K562 (cell line): ENCODE data around the gene TWSG1. TPM values are rescaled to one million over a fixed set of nuclear protein-coding genes. Genes with fewer than 3 reads are reported as not detected.

ENCODE experiments used
- ATAC-seq: fragments of 200-7000 bp; cut with Tn5 transposase; 3 replicates; pipeline ENCODE4 v1.9.1; 2020; ENCODE audit warnings: moderate library complexity
- BruUV-seq: library from RNA; stranded (reverse); fragments of 400-500 nt; replicated peaks from 2 replicates; lab custom pipeline; 2021; lab: Mats Ljungman, UMichigan
- CTCF ChIA-PET: fragments of 300-600 bp; formaldehyde crosslinking; extraction: SDS; loops from one replicate; lab custom pipeline; 2021; ENCODE audit warnings: low intra/inter-chr PET ratio; lab: Yijun Ruan, JAX
- POLR2A ChIA-PET: fragments of 300-600, 350-650 bp; sonication (Branson Sonifier 250); formaldehyde crosslinking; extraction: SDS; loops from one replicate; lab custom pipeline; 2021; ENCODE audit warnings: antibody characterized with exemption, inconsistent platforms; lab: Yijun Ruan, JAX
- DNase-seq, 4 experiments: peaks; one replicate each; pipeline versions ENCODE4 v3.0.0 to v3.0.0-alpha.2; 2011 to 2018; ENCODE audit warnings: low spot score in 3 of 4, mixed read lengths in 3 of 4; ENCODE audit errors: extremely low read depth in 1 of 4
- FAIRE-seq: peaks from 2 replicates; lab custom pipeline; 2011; peaks lifted over from hg19 to GRCh38; lab: Jason Lieb, UNC
- H2AFZ ChIP-seq: 2 replicates; pipeline ENCODE4 v1.6.0; 2011; ENCODE audit warnings: low read depth, low read length, control low read depth, inconsistent platforms
- H3K27ac ChIP-seq: fragments of 200-600 bp; 3 replicates; pipeline ENCODE4 v1.8.0; 2011; ENCODE audit warnings: low read depth, mild to moderate bottlenecking, control low read depth, inconsistent platforms, low read length, moderate library complexity, mixed read lengths; ENCODE audit errors: extremely low read depth
- H3K27me3 ChIP-seq, 2 experiments: fragments of 300-600 bp in 1 of 2; 2 replicates in 1 of 2; 3 replicates in 1 of 2; pipeline versions ENCODE4 v1.6.0 to v1.8.0; 2011; ENCODE audit warnings: inconsistent platforms in 2 of 2, low read length in 2 of 2, mild to moderate bottlenecking in 1 of 2, mixed read lengths in 1 of 2, moderate library complexity in 1 of 2; ENCODE audit not compliant: control insufficient read depth in 2 of 2, insufficient read depth in 2 of 2
- H3K36me3 ChIP-seq: fragments of 300-600 bp; 3 replicates; pipeline ENCODE4 v1.8.0; 2011; ENCODE audit warnings: mild to moderate bottlenecking, low read length, inconsistent platforms; ENCODE audit not compliant: control insufficient read depth, insufficient read depth
- H3K4me1 ChIP-seq, 2 experiments: fragments of 200-600 bp in 1 of 2; replicated peaks in 1 of 2; 2 replicates in 1 of 2; 3 replicates in 1 of 2; pipeline versions ENCODE4 v1.5.1 to v1.8.0; 2011; ENCODE audit warnings: inconsistent platforms in 2 of 2, low read length in 2 of 2, mild to moderate bottlenecking in 1 of 2, mixed read lengths in 1 of 2, moderate library complexity in 1 of 2; ENCODE audit not compliant: control insufficient read depth in 2 of 2, insufficient read depth in 2 of 2
- H3K4me2 ChIP-seq: 2 replicates; pipeline ENCODE4 v1.6.1; 2011; ENCODE audit warnings: low read length, control low read depth, inconsistent platforms, mixed read lengths; ENCODE audit not compliant: insufficient read depth
- H3K4me3 ChIP-seq: fragments of 200-600 bp; sonication (generic), shearing (Covaris generic); 2 replicates; pipeline ENCODE4 v1.5.1; 2016; ENCODE audit warnings: control low read depth, inconsistent platforms
- H3K79me2 ChIP-seq: fragments of 200-600 bp; 3 replicates; pipeline ENCODE4 v1.8.0; 2011; ENCODE audit warnings: low read length, inconsistent platforms; ENCODE audit not compliant: control insufficient read depth, insufficient read depth
- H3K9ac ChIP-seq, 2 experiments: 2 replicates each; pipeline versions ENCODE4 v1.6.0 to v1.6.1; 2011; ENCODE audit warnings: low read depth in 2 of 2, low read length in 2 of 2, control low read depth in 1 of 2, inconsistent platforms in 1 of 2, mild to moderate bottlenecking in 1 of 2, mixed read lengths in 1 of 2; ENCODE audit not compliant: insufficient read depth in 1 of 2
- H3K9me1 ChIP-seq: one replicate; pipeline ENCODE4 v1.6.0; 2011; ENCODE audit warnings: inconsistent platforms, mild to moderate bottlenecking, low read length, moderate library complexity; ENCODE audit not compliant: control insufficient read depth, insufficient read depth
- H3K9me3 ChIP-seq: replicated peaks from 2 replicates; pipeline ENCODE4 v1.5.1; 2011; ENCODE audit warnings: low read depth, low read length, inconsistent platforms; ENCODE audit not compliant: control insufficient read depth, insufficient read depth
- H4K20me1 ChIP-seq: replicated peaks from 2 replicates; pipeline ENCODE4 v1.6.1; 2011; ENCODE audit warnings: low read length, inconsistent platforms, mixed read lengths; ENCODE audit not compliant: control insufficient read depth, insufficient read depth
- BRD9 ChIP-seq: fragments of 450-650 bp; IDR thresholded peaks from 2 replicates; pipeline ENCODE4 v1.6.1; 2018; ENCODE audit warnings: low read depth; ENCODE audit not compliant: partially characterized antibody
- CBX3 ChIP-seq, 2 experiments: IDR thresholded peaks; 1 replicate in 1 of 2; 2 replicates in 1 of 2; pipeline ENCODE4 v1.6.1; 2012; ENCODE audit warnings: inconsistent platforms in 2 of 2, low read length in 2 of 2, borderline replicate concordance in 1 of 2, control low read depth in 1 of 2
- CSDE1 ChIP-seq, 2 experiments: fragments of 450-650 bp; IDR thresholded peaks; 2 replicates each; pipeline ENCODE4 v1.6.1; 2016; ENCODE audit warnings: mild to moderate bottlenecking in 1 of 2
- CXXC5 ChIP-seq: fragments of 250-450 bp; sonication (Bioruptor Pico); IDR thresholded peaks from 2 replicates; pipeline ENCODE4 v1.8.0; 2022; ENCODE audit warnings: inconsistent platforms, mild to moderate bottlenecking, moderate library complexity
- DIDO1 ChIP-seq: fragments of 450-650 bp; IDR thresholded peaks from 2 replicates; pipeline ENCODE4 v1.6.1; 2016; ENCODE audit warnings: low read depth, missing biosample characterization, missing genetic modification characterization
- FOXK2 ChIP-seq, 2 experiments: fragments of 450-650 bp; IDR thresholded peaks in 1 of 2; conservative IDR thresholded peaks in 1 of 2; 2 replicates each; pipeline ENCODE4 v1.6.1; 2016; ENCODE audit warnings: low read depth in 2 of 2, mild to moderate bottlenecking in 1 of 2
- HDAC2 ChIP-seq: fragments of 450-650 bp; IDR thresholded peaks from 2 replicates; pipeline ENCODE4 v1.6.1; 2016; ENCODE audit warnings: mild to moderate bottlenecking
- MAFG ChIP-seq: fragments of 450-650 bp; conservative IDR thresholded peaks from 2 replicates; pipeline ENCODE4 v1.6.1; 2016; ENCODE audit warnings: missing genetic modification characterization, missing compliant biosample characterization
- PHF21A ChIP-seq: fragments of 450-650 bp; IDR thresholded peaks from 2 replicates; pipeline ENCODE4 v1.6.1; 2017; ENCODE audit warnings: low read depth, borderline replicate concordance
- SMARCC2 ChIP-seq: fragments of 450-650 bp; IDR thresholded peaks from 2 replicates; pipeline ENCODE4 v1.6.1; 2017; ENCODE audit warnings: antibody characterized with exemption, moderate library complexity, mild to moderate bottlenecking, low read depth
- SP1 ChIP-seq: sonication (generic); formaldehyde crosslinking; IDR thresholded peaks from 2 replicates; pipeline ENCODE4 v1.8.1; 2022; ENCODE audit warnings: mild to moderate bottlenecking, missing genetic modification reagents
- TBL1XR1 ChIP-seq, 2 experiments: IDR thresholded peaks; 2 replicates each; pipeline ENCODE4 v1.6.1; 2012; ENCODE audit warnings: improper control_type of control experiment in 2 of 2, low read length in 2 of 2, mild to moderate bottlenecking in 1 of 2
- ZNF316 ChIP-seq: fragments of 450-650 bp; IDR thresholded peaks from 2 replicates; pipeline ENCODE4 v1.6.1; 2016
- ZNF830 ChIP-seq: fragments of 250-450 bp; sonication (Bioruptor Pico); IDR thresholded peaks from 2 replicates; pipeline ENCODE4 v1.5.0; 2021; ENCODE audit warnings: mild to moderate bottlenecking
- WGBS: fragments of 100-300 bp; shearing (Covaris generic); methylation state at CpG from one replicate; pipeline ENCODE4 v1.1.6; 2016; ENCODE audit warnings: low coverage, mixed read lengths; ENCODE audit not compliant: insufficient coverage; ENCODE audit errors: missing lambda C conversion rate; 5-methylcytosine and 5-hydroxymethylcytosine counted together
- in situ Hi-C: fragments of 300-500 bp; cut with MboI; formaldehyde crosslinking; loops from 4 replicates; pipeline ENCODE4 v1.15.0; 2018; ENCODE audit warnings: inconsistent platforms, mixed read lengths
- intact Hi-C: fragments of 100-400 bp; cut with micrococcal nuclease; formaldehyde crosslinking; loops from 2 replicates; pipeline ENCODE4 v1.14.2; 2022
- polyA plus RNA-seq, 8 experiments: library from polyadenylated mRNA; depleted of rRNA in 4 of 8; stranded (reverse) in 5 of 8; unstranded in 3 of 8; fragments of >200 nt; fragmentation: Nextera tagmentation in 2 of 8; fragmentation: Illumina TruSeq in 1 of 8; extraction: Ambion mirVana in 2 of 8; extraction: Trizol in 1 of 8; gene quantifications; 2 replicates each; pipeline versions ENCODE4 v1.2.1 to v1.2.3, GENCODE V29; 2011 to 2014; ENCODE audit warnings: inconsistent platforms in 1 of 8, missing spikeins in 1 of 8
- total RNA-seq, 7 experiments: library from RNA; depleted of rRNA in 6 of 7; stranded (reverse); fragments of >200 nt in 6 of 7; fragmentation: Illumina TruSeq in 2 of 7; extraction: Trizol in 2 of 7; gene quantifications; 2 replicates each; pipeline versions ENCODE4 v1.2.1 to v1.2.3, GENCODE V29; 2011 to 2021; ENCODE audit warnings: low replicate concordance in 1 of 7
- TF ChIP-seq, protein P1 (sequence below): fragments of 450-650 bp; formaldehyde crosslinking; IDR thresholded peaks from 2 replicates; pipeline ENCODE4 v1.4.0; 2022; ENCODE audit warnings: missing genetic modification characterization
- TF ChIP-seq, protein P2 (sequence below), 2 experiments: IDR thresholded peaks; 2 replicates each; pipeline ENCODE4 v1.6.1; 2011; ENCODE audit warnings: borderline replicate concordance in 1 of 2, control low read depth in 1 of 2, low read depth in 1 of 2, low read length in 1 of 2, mild to moderate bottlenecking in 1 of 2, mixed read lengths in 1 of 2, moderate library complexity in 1 of 2; ENCODE audit not compliant: insufficient read depth in 1 of 2, insufficient read length in 1 of 2, poor library complexity in 1 of 2, severe bottlenecking in 1 of 2; ENCODE audit errors: extremely low read depth in 1 of 2
- TF ChIP-seq, protein P3 (sequence below): sonication (generic); IDR thresholded peaks from 2 replicates; pipeline ENCODE4 v1.6.1; 2016
- TF ChIP-seq, protein P4 (sequence below): fragments of 450-650 bp; formaldehyde crosslinking; IDR thresholded peaks from 2 replicates; pipeline ENCODE4 v1.4.0; 2022; ENCODE audit warnings: mild to moderate bottlenecking, moderate library complexity

TWSG1 gene
- total and polyA plus RNA-seq, 9 of the 15 experiments (the other 6 are each of a cell fraction or from before 2014, with no cell fraction given) = 10.4 to 37.2 (median 25.1) TPM

DNA sequence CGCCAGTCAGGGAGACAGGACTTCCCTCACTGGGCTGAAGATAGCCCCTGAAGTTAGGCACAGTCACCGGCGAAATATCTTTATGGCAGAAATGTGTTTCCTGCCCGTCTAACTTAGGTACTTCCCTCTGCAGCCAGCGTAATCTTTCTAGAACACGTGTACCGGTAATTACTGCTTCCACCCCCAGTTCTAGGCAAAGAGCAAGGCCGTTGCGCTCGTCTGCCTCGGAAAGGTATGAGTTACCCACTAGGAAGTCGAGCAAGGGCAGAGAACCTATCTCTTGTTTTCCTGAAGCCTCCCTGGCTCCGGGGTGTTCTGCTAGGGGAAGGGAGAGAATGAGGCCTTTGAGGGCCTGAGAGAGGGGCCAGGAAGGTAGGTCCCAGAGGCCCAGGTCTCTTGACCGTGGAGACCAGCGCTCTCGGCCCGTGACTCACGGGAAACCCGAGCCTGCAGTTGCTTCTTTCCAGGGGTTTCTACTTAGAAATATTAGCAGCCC lies 70.0 kb downstream of the TWSG1 start:
- H3K9ac ChIP-seq = peak overlapping the region; percentile 60 to 79
- H3K4me1 ChIP-seq = peaks cover 21% of the 10 kb centered on the region in 2 experiments; a peak in 4 of 5 replicates
- CTCF ChIA-PET = no interaction called here
- peak overlapping the region; percentile 98 for H2AFZ ChIP-seq
- in situ Hi-C loops (no loop called here), intact Hi-C loops (loop anchor here (2.0 kb wide), 1 partner anchor 70 kb away; the partner anchor contains the start of gene RALBP1)
- FAIRE-seq (peak; percentile 94), DNase-seq (peak; percentile 69 to 91 (median 80)), ATAC-seq (peak; percentile 92)
- H3K4me3 ChIP-seq = peak overlapping the region; percentile 22
- no peaks in the 10 kb centered on the region; the same call in 1 of the 2 replicates for H3K9me3 ChIP-seq
- H4K20me1 ChIP-seq = no peaks in the 10 kb centered on the region
- TSS peak; percentile 59 for BruUV-seq
- peaks cover 5% of the 10 kb centered on the region; the same call in 1 of the 3 replicates for H3K36me3 ChIP-seq
- POLR2A ChIA-PET = interaction anchor here (3.0 kb wide), 1 partner anchor 12 kb away, joined by 13 read pairs; no protein-coding TSS in a partner anchor
- H3K9me1 ChIP-seq = no peaks in the 10 kb centered on the region
- H3K27ac ChIP-seq = peak overlapping the region; percentile 89
- H3K79me2 ChIP-seq = no peaks in the 10 kb centered on the region
- peak overlapping the region; percentile 86 for H3K4me2 ChIP-seq
- no peaks in the 10 kb centered on the region for H3K27me3 ChIP-seq
- 3% methylated on average over 19 of the region's 19 CpGs for WGBS
- TF ChIP-seq FOXK2 (conservative IDR thresholded peaks at IDR 0.05 in 1 of 2, IDR thresholded peaks at IDR 0.05 in 1 of 2; ENCODE audit: low read depth in 2 of 2) (peak in 1 of 2 experiments; percentile 45; a peak in 2 of 4 replicates), ZNF830 (no peak; the same call in 1 of the 2 replicates), DIDO1 (peak; percentile 45), CSDE1 (IDR thresholded peaks at IDR 0.05) (no peak), TBL1XR1 (IDR thresholded peaks at IDR 0.05; ENCODE audit: low read length in 2 of 2) (peak in 1 of 2 experiments; percentile 44; a peak in 1 of 4 replicates), CBX3 (IDR thresholded peaks at IDR 0.05; ENCODE audit: borderline replicate concordance in 1 of 2, low read length in 2 of 2) (0 out of 3 replicates have a peak, but pooled peaks of 1 of the 2 experiments have one; percentile 71), BRD9 (peak; percentile 70), ZNF316 (no peak; the same call in 1 of the 2 replicates), CXXC5 (peak; percentile 72; the same call in 1 of the 2 replicates), HDAC2 (peak; percentile 69), MAFG (tag) (0 out of 2 replicates have a peak, but pooled peaks have one; percentile 2), PHF21A (no peak), SP1 (CRISPR knock-in tag) (peak; percentile 50; the same call in 1 of the 2 replicates), SMARCC2 (peak; percentile 81)
- TF ChIP-seq, protein P1, sequence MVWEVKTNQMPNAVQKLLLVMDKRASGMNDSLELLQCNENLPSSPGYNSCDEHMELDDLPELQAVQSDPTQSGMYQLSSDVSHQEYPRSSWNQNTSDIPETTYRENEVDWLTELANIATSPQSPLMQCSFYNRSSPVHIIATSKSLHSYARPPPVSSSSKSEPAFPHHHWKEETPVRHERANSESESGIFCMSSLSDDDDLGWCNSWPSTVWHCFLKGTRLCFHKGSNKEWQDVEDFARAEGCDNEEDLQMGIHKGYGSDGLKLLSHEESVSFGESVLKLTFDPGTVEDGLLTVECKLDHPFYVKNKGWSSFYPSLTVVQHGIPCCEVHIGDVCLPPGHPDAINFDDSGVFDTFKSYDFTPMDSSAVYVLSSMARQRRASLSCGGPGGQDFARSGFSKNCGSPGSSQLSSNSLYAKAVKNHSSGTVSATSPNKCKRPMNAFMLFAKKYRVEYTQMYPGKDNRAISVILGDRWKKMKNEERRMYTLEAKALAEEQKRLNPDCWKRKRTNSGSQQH (CRISPR knock-in tag) = 0 out of 2 replicates have a peak, but pooled peaks have one; percentile 47
- TF ChIP-seq, protein P2, sequence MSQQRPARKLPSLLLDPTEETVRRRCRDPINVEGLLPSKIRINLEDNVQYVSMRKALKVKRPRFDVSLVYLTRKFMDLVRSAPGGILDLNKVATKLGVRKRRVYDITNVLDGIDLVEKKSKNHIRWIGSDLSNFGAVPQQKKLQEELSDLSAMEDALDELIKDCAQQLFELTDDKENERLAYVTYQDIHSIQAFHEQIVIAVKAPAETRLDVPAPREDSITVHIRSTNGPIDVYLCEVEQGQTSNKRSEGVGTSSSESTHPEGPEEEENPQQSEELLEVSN (IDR thresholded peaks at IDR 0.05; ENCODE audit: borderline replicate concordance in 1 of 2, extremely low read depth in 1 of 2, insufficient read depth in 1 of 2, insufficient read length in 1 of 2, low read depth in 1 of 2, low read length in 1 of 2, poor library complexity in 1 of 2, severe bottlenecking in 1 of 2) = peak; percentile 70 to 75
- TF ChIP-seq, protein P3, sequence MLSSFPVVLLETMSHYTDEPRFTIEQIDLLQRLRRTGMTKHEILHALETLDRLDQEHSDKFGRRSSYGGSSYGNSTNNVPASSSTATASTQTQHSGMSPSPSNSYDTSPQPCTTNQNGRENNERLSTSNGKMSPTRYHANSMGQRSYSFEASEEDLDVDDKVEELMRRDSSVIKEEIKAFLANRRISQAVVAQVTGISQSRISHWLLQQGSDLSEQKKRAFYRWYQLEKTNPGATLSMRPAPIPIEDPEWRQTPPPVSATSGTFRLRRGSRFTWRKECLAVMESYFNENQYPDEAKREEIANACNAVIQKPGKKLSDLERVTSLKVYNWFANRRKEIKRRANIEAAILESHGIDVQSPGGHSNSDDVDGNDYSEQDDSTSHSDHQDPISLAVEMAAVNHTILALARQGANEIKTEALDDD = peak; percentile 75
- TF ChIP-seq, protein P4, sequence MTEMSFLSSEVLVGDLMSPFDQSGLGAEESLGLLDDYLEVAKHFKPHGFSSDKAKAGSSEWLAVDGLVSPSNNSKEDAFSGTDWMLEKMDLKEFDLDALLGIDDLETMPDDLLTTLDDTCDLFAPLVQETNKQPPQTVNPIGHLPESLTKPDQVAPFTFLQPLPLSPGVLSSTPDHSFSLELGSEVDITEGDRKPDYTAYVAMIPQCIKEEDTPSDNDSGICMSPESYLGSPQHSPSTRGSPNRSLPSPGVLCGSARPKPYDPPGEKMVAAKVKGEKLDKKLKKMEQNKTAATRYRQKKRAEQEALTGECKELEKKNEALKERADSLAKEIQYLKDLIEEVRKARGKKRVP (CRISPR knock-in tag) = 0 out of 2 replicates have a peak, but pooled peaks have one; percentile 14
